HL-60 (cell line): ENCODE data around the gene ARL4A.

Source experiments
- DNase-seq, 2 experiments: peaks; one replicate each; pipeline ENCODE4 v3.0.0-alpha.2; 2010 to 2020; ENCODE audit warnings: low read depth in 1 of 2, low spot score in 1 of 2
- H3K27ac ChIP-seq: fragments of 250-450 bp; sonication (Bioruptor Pico); replicated peaks from 2 replicates; pipeline ENCODE4 v1.5.1; 2020; ENCODE audit warnings: mild to moderate bottlenecking, moderate library complexity
- H3K27me3 ChIP-seq: fragments of 250-450 bp; sonication (Bioruptor Pico); 2 replicates; pipeline ENCODE4 v1.5.1; 2021; ENCODE audit warnings: mild to moderate bottlenecking, moderate library complexity; ENCODE audit not compliant: insufficient read depth, poor library complexity, severe bottlenecking
- H3K4me3 ChIP-seq: replicated peaks from 2 replicates; pipeline ENCODE4 v1.5.1; 2011; ENCODE audit warnings: mild to moderate bottlenecking, control low read depth, low read length; ENCODE audit not compliant: insufficient read depth
- GABPA ChIP-seq: IDR thresholded peaks from 2 replicates; pipeline ENCODE4 v1.6.1; 2012; ENCODE audit warnings: low read depth
- POLR2AphosphoS5 ChIP-seq: IDR thresholded peaks from 2 replicates; pipeline ENCODE4 v1.6.1; 2012; ENCODE audit warnings: low read depth
- SPI1 ChIP-seq: IDR thresholded peaks from 2 replicates; pipeline ENCODE4 v1.6.1; 2012; ENCODE audit warnings: low read depth, mild to moderate bottlenecking, borderline replicate concordance
- TF ChIP-seq, protein P1 (sequence below): IDR thresholded peaks from one replicate; pipeline ENCODE4 v1.5.1; 2011; ENCODE audit warnings: low read length, control low read depth, inconsistent platforms; ENCODE audit not compliant: insufficient read depth
- TF ChIP-seq, protein P2 (sequence below): IDR thresholded peaks from 2 replicates; pipeline ENCODE4 v1.6.1; 2012; ENCODE audit warnings: low read depth; ENCODE audit not compliant: insufficient replicate concordance

The ARL4A gene

DNA sequence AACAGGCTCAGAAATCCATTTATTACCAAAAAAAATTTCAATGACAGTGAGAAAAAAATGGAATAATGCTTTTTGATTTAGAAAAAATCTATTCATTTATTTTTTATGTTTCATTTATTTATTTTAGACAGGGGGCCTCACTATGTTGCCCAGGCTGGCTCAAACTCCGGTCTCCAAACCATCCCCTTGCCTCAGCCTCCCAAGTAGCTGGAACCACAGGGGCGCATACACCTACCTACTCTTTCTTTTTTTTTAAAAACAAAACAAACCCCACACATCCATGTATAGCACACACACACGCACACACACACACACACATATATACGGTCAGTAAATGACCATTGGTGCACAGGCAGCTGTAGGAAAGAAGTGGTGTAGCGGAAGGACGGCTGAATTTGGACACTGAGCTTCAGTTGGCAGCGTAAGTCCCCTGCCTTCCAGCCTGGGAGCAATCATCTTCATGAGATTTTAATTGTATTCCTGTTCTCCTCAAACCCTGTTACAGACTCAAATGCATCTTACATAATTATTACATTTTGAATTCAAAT is 28.8 kb downstream of the ARL4A start:
- no peaks in the 10 kb centered on the region for H3K27me3 ChIP-seq
- no peak for DNase-seq
- TF ChIP-seq, protein P1, sequence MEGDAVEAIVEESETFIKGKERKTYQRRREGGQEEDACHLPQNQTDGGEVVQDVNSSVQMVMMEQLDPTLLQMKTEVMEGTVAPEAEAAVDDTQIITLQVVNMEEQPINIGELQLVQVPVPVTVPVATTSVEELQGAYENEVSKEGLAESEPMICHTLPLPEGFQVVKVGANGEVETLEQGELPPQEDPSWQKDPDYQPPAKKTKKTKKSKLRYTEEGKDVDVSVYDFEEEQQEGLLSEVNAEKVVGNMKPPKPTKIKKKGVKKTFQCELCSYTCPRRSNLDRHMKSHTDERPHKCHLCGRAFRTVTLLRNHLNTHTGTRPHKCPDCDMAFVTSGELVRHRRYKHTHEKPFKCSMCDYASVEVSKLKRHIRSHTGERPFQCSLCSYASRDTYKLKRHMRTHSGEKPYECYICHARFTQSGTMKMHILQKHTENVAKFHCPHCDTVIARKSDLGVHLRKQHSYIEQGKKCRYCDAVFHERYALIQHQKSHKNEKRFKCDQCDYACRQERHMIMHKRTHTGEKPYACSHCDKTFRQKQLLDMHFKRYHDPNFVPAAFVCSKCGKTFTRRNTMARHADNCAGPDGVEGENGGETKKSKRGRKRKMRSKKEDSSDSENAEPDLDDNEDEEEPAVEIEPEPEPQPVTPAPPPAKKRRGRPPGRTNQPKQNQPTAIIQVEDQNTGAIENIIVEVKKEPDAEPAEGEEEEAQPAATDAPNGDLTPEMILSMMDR: no peak
- H3K4me3 ChIP-seq: no peak overlapping the region
- no peak overlapping the region for H3K27ac ChIP-seq

DNA sequence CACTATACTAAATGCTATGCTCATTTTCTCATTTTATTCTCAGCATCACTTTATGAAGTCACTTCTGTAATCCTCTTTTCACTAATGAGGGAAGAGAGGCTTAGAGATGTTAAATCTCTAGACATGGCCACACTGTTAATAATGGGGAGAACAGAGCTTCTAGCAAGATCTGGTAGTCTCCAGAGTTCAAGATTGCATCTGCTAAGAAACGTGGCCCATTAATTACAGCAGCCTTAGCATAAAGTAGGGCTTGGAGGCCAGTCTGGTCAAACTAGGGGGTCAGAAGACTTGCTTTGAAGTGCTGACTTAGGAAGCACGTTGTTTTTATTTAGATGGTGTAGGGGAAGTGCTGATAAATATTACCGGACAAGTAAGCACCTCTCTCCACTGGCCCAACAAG is 29.3 kb downstream of the ARL4A start:
- no peak overlapping the region for H3K27ac ChIP-seq

DNA sequence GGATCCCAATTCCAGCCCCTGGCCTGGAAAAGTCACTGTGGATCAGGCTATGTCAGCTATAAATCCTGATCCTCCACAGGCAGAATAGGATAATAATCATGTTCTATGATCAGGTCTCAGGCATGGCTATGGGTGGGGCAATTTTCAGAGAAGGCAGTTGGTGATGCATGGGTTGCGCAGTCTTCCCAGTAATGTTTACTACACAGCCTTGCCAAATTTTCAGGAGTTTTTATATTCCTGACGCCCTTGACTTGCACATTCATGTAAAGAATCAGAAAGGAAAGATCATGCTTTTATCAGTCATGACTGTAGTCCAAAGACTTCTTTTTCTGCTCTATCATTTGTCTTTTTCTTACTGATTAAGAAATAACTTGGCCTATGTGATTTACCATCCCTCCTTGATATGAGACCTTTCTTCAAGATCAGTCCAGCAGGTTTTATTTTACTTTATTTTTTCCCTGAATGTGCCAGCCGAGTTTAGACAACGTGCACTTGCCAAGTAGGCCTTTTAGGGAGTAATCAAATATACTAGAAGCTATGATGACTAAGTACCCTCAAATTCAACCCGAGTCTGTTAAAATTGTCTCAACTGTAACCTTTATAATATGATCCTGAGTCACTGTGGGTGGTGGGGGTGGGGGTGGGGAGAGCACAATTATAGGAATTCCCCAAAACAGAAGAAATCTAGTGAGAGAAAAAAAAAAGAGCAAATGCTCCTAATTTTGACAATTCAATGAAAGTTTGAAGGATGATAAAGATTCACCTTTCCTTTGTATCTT is 31.9 kb downstream of the ARL4A start:
- TF ChIP-seq, protein P1: no peak
- TF ChIP-seq SPI1 (no peak), GABPA (no peak), POLR2AphosphoS5 (no peak)
- TF ChIP-seq, protein P2, sequence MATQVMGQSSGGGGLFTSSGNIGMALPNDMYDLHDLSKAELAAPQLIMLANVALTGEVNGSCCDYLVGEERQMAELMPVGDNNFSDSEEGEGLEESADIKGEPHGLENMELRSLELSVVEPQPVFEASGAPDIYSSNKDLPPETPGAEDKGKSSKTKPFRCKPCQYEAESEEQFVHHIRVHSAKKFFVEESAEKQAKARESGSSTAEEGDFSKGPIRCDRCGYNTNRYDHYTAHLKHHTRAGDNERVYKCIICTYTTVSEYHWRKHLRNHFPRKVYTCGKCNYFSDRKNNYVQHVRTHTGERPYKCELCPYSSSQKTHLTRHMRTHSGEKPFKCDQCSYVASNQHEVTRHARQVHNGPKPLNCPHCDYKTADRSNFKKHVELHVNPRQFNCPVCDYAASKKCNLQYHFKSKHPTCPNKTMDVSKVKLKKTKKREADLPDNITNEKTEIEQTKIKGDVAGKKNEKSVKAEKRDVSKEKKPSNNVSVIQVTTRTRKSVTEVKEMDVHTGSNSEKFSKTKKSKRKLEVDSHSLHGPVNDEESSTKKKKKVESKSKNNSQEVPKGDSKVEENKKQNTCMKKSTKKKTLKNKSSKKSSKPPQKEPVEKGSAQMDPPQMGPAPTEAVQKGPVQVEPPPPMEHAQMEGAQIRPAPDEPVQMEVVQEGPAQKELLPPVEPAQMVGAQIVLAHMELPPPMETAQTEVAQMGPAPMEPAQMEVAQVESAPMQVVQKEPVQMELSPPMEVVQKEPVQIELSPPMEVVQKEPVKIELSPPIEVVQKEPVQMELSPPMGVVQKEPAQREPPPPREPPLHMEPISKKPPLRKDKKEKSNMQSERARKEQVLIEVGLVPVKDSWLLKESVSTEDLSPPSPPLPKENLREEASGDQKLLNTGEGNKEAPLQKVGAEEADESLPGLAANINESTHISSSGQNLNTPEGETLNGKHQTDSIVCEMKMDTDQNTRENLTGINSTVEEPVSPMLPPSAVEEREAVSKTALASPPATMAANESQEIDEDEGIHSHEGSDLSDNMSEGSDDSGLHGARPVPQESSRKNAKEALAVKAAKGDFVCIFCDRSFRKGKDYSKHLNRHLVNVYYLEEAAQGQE: no peak
- no peaks in the 10 kb centered on the region for H3K27me3 ChIP-seq
- no peak overlapping the region for H3K4me3 ChIP-seq
- no peak for DNase-seq
- no peak overlapping the region for H3K27ac ChIP-seq

More for the DNA sequence above, 29.3 kb downstream of the ARL4A start:
- Histone ChIP-seq H3K4me3 (no peak overlapping the region), H3K27me3 (no peaks in the 10 kb centered on the region)
- TF ChIP-seq, protein P1: no peak
- TF ChIP-seq GABPA (no peak), POLR2AphosphoS5 (no peak), SPI1 (no peak)
- TF ChIP-seq, protein P2: no peak
- DNase-seq: no peak
